Measurements from ENCODE around the gene STK24.

- TF ChIP-seq CTCF (IDR thresholded peaks at IDR 0.05; ENCODE audit: insufficient read depth, low read length, poor library complexity, severe bottlenecking) = no peak
- no peak for TF ChIP-seq EZH2phosphoT487 (conservative IDR thresholded peaks at IDR 0.05; ENCODE audit: low read length)
Measured at GRCh38 chr13:98567140-98567539, 9.8 kb downstream of the STK24 start.

All from SU-DHL-6 (cell line).